Mesenchymal stem cell (in vitro differentiated cells and primary cell): ENCODE data around the gene KRTAP5-1.

Experiments
- DNase-seq: peaks from one replicate; pipeline ENCODE4 v3.0.0-alpha.2; 2013
- H2AFZ ChIP-seq: one replicate; pipeline ENCODE4 v1.6.1; 2013; ENCODE audit warnings: low read depth, mild to moderate bottlenecking, control low read depth, inconsistent platforms, low read length, moderate library complexity
- H2AK5ac ChIP-seq: 2 replicates; pipeline ENCODE4 v1.6.1; 2013; ENCODE audit warnings: low read length, moderate library complexity, mild to moderate bottlenecking, inconsistent platforms; ENCODE audit not compliant: severe bottlenecking
- H2BK120ac ChIP-seq: one replicate; pipeline ENCODE4 v1.6.1; 2013; ENCODE audit warnings: low read depth, mild to moderate bottlenecking, inconsistent platforms, low read length, moderate library complexity
- H2BK12ac ChIP-seq, 2 experiments: one replicate each; pipeline ENCODE4 v1.6.1; 2013; ENCODE audit warnings: inconsistent platforms in 2 of 2, low read length in 2 of 2, mild to moderate bottlenecking in 2 of 2, moderate library complexity in 2 of 2, control low read depth in 1 of 2
- H2BK15ac ChIP-seq: one replicate; pipeline ENCODE4 v1.6.1; 2013; ENCODE audit warnings: mild to moderate bottlenecking, low read depth, inconsistent platforms; ENCODE audit not compliant: poor library complexity, severe bottlenecking
- H2BK5ac ChIP-seq: 2 replicates; pipeline ENCODE4 v1.6.1; 2013; ENCODE audit warnings: low read depth, mild to moderate bottlenecking, low read length, control low read depth, inconsistent platforms; ENCODE audit not compliant: poor library complexity, severe bottlenecking
- H3K14ac ChIP-seq, 2 experiments: one replicate each; pipeline ENCODE4 v1.6.1; 2013; ENCODE audit warnings: inconsistent platforms in 2 of 2, low read length in 2 of 2, control low read depth in 1 of 2, mild to moderate bottlenecking in 1 of 2, moderate library complexity in 1 of 2
- H3K18ac ChIP-seq, 2 experiments: one replicate each; pipeline ENCODE4 v1.6.1; 2013; ENCODE audit warnings: inconsistent platforms in 2 of 2, low read length in 2 of 2, control low read depth in 1 of 2, low read depth in 1 of 2, mild to moderate bottlenecking in 1 of 2
- H3K23ac ChIP-seq, 2 experiments: one replicate each; pipeline ENCODE4 v1.6.1; 2013; ENCODE audit warnings: inconsistent platforms in 2 of 2, low read length in 2 of 2, mild to moderate bottlenecking in 2 of 2, moderate library complexity in 2 of 2, control low read depth in 1 of 2
- H3K27ac ChIP-seq: 2 replicates; pipeline ENCODE4 v1.5.1; 2013; ENCODE audit warnings: mild to moderate bottlenecking, moderate library complexity, low read length, control low read depth, inconsistent platforms; ENCODE audit not compliant: poor library complexity, severe bottlenecking
- H3K27me3 ChIP-seq, 2 experiments: 2 replicates each; pipeline versions ENCODE4 v1.6.1 to v1.7.0; 2013; ENCODE audit warnings: low read length in 2 of 2, mild to moderate bottlenecking in 2 of 2, moderate library complexity in 2 of 2, control low read depth in 1 of 2, inconsistent platforms in 1 of 2; ENCODE audit not compliant: control insufficient read depth in 1 of 2, insufficient read depth in 1 of 2
- H3K36me3 ChIP-seq, 2 experiments: 2 replicates each; pipeline versions ENCODE4 v1.6.1 to v1.7.0; 2013; ENCODE audit warnings: low read length in 2 of 2, control low read depth in 1 of 2, inconsistent platforms in 1 of 2, low read depth in 1 of 2, mild to moderate bottlenecking in 1 of 2; ENCODE audit not compliant: insufficient read depth in 2 of 2, control insufficient read depth in 1 of 2
- H3K4ac ChIP-seq, 2 experiments: one replicate each; pipeline ENCODE4 v1.6.1; 2013; ENCODE audit warnings: inconsistent platforms in 2 of 2, low read length in 2 of 2, mild to moderate bottlenecking in 2 of 2, moderate library complexity in 2 of 2, control low read depth in 1 of 2, low read depth in 1 of 2
- H3K4me1 ChIP-seq: 2 replicates; pipeline ENCODE4 v1.6.1; 2013; ENCODE audit warnings: low read depth, low read length, control low read depth; ENCODE audit not compliant: control insufficient read depth, insufficient read depth
- H3K4me2 ChIP-seq: 2 replicates; pipeline ENCODE4 v1.6.1; 2013; ENCODE audit warnings: low read length, mild to moderate bottlenecking, inconsistent platforms; ENCODE audit not compliant: poor library complexity, severe bottlenecking
- H3K4me3 ChIP-seq, 2 experiments: 2 replicates each; pipeline versions ENCODE4 v1.5.1 to v1.7.0; 2013; ENCODE audit warnings: low read length in 2 of 2, mild to moderate bottlenecking in 2 of 2, control low read depth in 1 of 2, low read depth in 1 of 2; ENCODE audit not compliant: insufficient read depth in 1 of 2
- H3K79me1 ChIP-seq: replicated peaks from 2 replicates; pipeline ENCODE4 v1.6.1; 2013; ENCODE audit warnings: mild to moderate bottlenecking, control low read depth, low read length, inconsistent platforms; ENCODE audit not compliant: poor library complexity, severe bottlenecking
- H3K9ac ChIP-seq: 2 replicates; pipeline ENCODE4 v1.7.0; 2013; ENCODE audit warnings: mild to moderate bottlenecking, low read length, moderate library complexity
- H3K9me3 ChIP-seq: 2 replicates; pipeline ENCODE4 v1.7.0; 2013; ENCODE audit warnings: mild to moderate bottlenecking, low read length; ENCODE audit not compliant: control insufficient read depth
- H4K8ac ChIP-seq: one replicate; pipeline ENCODE4 v1.6.1; 2013; ENCODE audit warnings: inconsistent platforms, mild to moderate bottlenecking, low read length, moderate library complexity
- H4K91ac ChIP-seq: one replicate; pipeline ENCODE4 v1.6.1; 2013; ENCODE audit warnings: mild to moderate bottlenecking, low read length, inconsistent platforms
- WGBS: methylation state at CpG from one replicate; pipeline ENCODE4 v1.1.7; 2013; ENCODE audit warnings: mixed read lengths; 5-methylcytosine and 5-hydroxymethylcytosine counted together

The KRTAP5-1 gene

DNA sequence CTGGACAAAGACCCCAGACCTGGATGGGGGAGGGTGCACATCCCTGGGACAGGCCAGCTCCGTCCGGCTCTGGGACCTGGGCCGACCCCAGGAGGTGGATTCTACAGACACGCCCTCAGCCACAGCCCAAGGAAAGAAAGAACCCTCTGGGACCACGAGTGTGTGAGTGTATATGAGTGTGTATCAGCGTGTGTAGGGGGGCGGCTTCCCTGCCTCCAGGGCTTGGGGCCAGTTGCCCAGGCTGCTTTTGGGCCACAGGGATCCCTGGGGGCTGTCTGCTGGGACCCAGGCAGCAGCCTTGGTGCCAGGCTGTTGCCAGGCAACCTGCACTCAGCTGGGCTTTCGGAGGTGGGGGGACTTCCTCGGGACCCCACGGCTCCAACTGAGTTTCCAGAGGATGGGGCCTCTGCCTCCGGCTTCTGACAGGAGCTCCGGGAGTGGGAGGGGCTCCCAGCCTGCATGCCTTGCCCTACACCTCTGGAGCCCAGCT, 21.9 kb downstream of the KRTAP5-1 start:
- Histone ChIP-seq H3K23ac (no peak overlapping the region), H2AK5ac (no peak overlapping the region), H2BK120ac (no peak overlapping the region), H3K79me1 (peaks cover 11% of the 10 kb centered on the region), H4K91ac (no peak overlapping the region), H3K4me3 (no peak overlapping the region), H3K4me2 (no peak overlapping the region), H3K36me3 (peaks cover 0 to 76% of the 10 kb centered on the region in 2 experiments), H2AFZ (no peak overlapping the region), H3K4ac (no peak overlapping the region), H3K14ac (no peak overlapping the region), H2BK15ac (no peak overlapping the region), H3K9me3 (no peaks in the 10 kb centered on the region), H3K27ac (no peak overlapping the region), H4K8ac (no peak overlapping the region), H3K27me3 (peaks cover 0 to 40% of the 10 kb centered on the region in 2 experiments), H2BK5ac (no peak overlapping the region), H3K18ac (no peak overlapping the region), H2BK12ac (no peak overlapping the region), H3K9ac (no peak overlapping the region), H3K4me1 (peaks cover 43% of the 10 kb centered on the region)
- no peak for DNase-seq
- WGBS = 84% methylated on average over 12 of the region's 12 CpGs

DNA sequence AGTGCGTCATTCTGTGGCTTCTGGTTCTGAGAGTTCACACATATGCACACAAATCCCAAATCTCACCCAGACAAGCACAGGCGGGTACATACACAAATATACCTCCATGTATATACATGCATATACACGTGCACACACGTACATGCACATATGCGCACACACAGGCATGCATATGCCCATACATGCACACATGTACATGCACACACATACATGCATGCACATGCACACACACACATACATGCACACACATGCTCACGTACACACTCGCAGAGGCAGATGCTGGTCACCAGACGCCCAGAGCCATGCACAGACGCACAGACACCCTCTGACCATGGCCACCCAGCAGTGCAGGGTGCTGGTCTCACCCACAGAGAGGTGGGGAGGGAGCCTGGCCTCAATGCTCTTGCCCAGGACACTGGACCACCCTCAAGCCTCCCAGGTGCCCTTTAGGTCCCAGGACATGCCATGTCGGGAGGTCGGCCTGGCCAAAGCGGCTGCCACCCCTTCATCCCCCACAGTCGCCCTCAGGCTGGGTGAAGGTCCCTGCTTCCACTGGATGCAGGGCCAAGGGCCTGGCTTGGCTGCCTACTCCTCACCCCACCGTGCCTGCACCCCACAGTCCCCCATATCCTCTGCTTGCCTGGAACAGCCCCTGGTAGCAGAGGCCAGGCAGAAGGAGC, 22.5 kb downstream of the KRTAP5-1 start:
- Histone ChIP-seq H4K91ac (no peak overlapping the region), H3K79me1 (peaks cover 11% of the 10 kb centered on the region), H3K9me3 (no peaks in the 10 kb centered on the region), H3K18ac (no peak overlapping the region), H2AFZ (no peak overlapping the region), H3K4me2 (no peak overlapping the region), H3K23ac (no peak overlapping the region), H3K36me3 (peaks cover 0 to 78% of the 10 kb centered on the region in 2 experiments), H4K8ac (no peak overlapping the region), H2AK5ac (no peak overlapping the region), H3K27me3 (peaks cover 0 to 36% of the 10 kb centered on the region in 2 experiments), H3K27ac (no peak overlapping the region), H2BK5ac (no peak overlapping the region), H3K4me3 (no peak overlapping the region), H3K4me1 (peaks cover 46% of the 10 kb centered on the region), H2BK120ac (no peak overlapping the region), H3K14ac (no peak overlapping the region), H3K9ac (no peak overlapping the region), H3K4ac (no peak overlapping the region), H2BK12ac (no peak overlapping the region), H2BK15ac (no peak overlapping the region)
- no peak for DNase-seq
- WGBS = 90% methylated on average over 13 of the region's 14 CpGs

DNA sequence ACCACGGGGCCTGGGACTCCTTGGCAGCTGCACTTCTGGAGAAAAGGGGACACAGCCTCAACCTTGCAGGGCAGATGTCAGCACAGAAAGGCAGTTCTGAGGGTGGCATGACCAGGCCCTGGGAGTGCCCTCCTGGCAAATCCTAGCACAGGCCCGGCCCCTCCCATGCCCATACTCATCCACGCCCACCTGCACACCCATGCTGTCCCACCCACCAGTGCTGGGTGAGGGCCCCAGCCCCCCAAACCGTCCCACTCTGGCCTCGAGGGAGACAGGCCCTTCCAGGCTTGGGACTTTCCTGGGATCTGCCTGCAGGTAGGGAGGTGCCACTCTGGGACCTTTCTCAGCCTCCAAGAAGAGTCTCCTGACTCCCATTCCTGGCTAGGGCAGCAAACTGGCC, 23.1 kb downstream of the KRTAP5-1 start:
- no peak overlapping the region for H4K91ac ChIP-seq
- H3K36me3 ChIP-seq = peaks cover 0 to 81% of the 10 kb centered on the region in 2 experiments
- H2BK120ac ChIP-seq = no peak overlapping the region
- no peak overlapping the region for H2BK15ac ChIP-seq
- H3K27me3 ChIP-seq = peaks cover 0 to 31% of the 10 kb centered on the region in 2 experiments
- H3K27ac ChIP-seq = no peak overlapping the region
- 84% methylated on average over 5 of the region's 5 CpGs for WGBS
- H2BK5ac ChIP-seq = no peak overlapping the region
- no peak overlapping the region for H2AK5ac ChIP-seq
- H3K14ac ChIP-seq = no peak overlapping the region
- no peak overlapping the region for H3K18ac ChIP-seq
- H2BK12ac ChIP-seq = no peak overlapping the region
- H3K9me3 ChIP-seq = no peaks in the 10 kb centered on the region
- peaks cover 48% of the 10 kb centered on the region for H3K4me1 ChIP-seq
- no peak overlapping the region for H3K9ac ChIP-seq
- no peak overlapping the region for H3K23ac ChIP-seq
- H2AFZ ChIP-seq = no peak overlapping the region
- no peak overlapping the region for H3K4me2 ChIP-seq
- no peak overlapping the region for H3K4ac ChIP-seq
- H4K8ac ChIP-seq = no peak overlapping the region
- no peak for DNase-seq
- H3K79me1 ChIP-seq = peaks cover 8% of the 10 kb centered on the region
- H3K4me3 ChIP-seq = no peak overlapping the region

DNA sequence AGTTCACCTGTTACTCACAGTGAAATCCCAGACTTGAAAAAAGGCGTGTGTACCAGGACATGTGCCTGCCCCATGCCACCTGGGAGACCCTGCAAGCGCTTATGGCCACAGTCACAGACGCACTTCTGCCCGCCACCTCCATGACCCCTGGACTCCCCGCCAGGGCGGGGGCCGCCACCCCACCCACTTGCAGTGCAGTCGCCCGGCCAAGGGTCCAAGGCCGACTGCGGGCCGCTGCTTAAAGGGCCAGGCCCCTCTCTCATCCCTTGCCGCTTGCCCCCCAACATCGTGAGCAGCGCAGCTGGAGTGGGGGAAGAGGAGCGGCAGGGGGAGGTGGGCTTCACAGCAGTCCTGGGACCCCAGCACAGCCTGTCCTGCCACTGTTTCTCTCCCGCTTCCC, 23.8 kb downstream of the KRTAP5-1 start:
- H2AFZ ChIP-seq = no peak overlapping the region
- H2BK5ac ChIP-seq = no peak overlapping the region
- H3K18ac ChIP-seq = no peak overlapping the region
- H3K9ac ChIP-seq = no peak overlapping the region
- no peak overlapping the region for H2BK12ac ChIP-seq
- H3K36me3 ChIP-seq = peaks cover 0 to 81% of the 10 kb centered on the region in 2 experiments
- no peak overlapping the region for H4K8ac ChIP-seq
- no peaks in the 10 kb centered on the region for H3K9me3 ChIP-seq
- no peak overlapping the region for H3K4me3 ChIP-seq
- H3K23ac ChIP-seq = no peak overlapping the region
- H2BK15ac ChIP-seq = no peak overlapping the region
- peaks cover 8% of the 10 kb centered on the region for H3K79me1 ChIP-seq
- no peak overlapping the region for H3K27ac ChIP-seq
- peaks cover 47% of the 10 kb centered on the region for H3K4me1 ChIP-seq
- peaks cover 0 to 28% of the 10 kb centered on the region in 2 experiments for H3K27me3 ChIP-seq
- no peak overlapping the region for H3K4ac ChIP-seq
- H2BK120ac ChIP-seq = no peak overlapping the region
- no peak overlapping the region for H3K14ac ChIP-seq
- DNase-seq = no peak
- 92% methylated on average over 17 of the region's 17 CpGs for WGBS
- no peak overlapping the region for H3K4me2 ChIP-seq
- no peak overlapping the region for H4K91ac ChIP-seq
- no peak overlapping the region for H2AK5ac ChIP-seq
